NCI-H82 (cell line): ENCODE results near the gene NMBR.
A peak's percentile ranks its signal among the peaks of the same experiment; 100 is the strongest.
"Not testable (repeated sequence)": the region's sequence is repeated elsewhere in the genome, so short reads cannot be mapped to it uniquely, and the experiment has no call there.

Source experiments
- DNase-seq: peaks from one replicate; lab custom pipeline; 2025; lab: John Stamatoyannopoulos, UW

The NMBR gene

DNA sequence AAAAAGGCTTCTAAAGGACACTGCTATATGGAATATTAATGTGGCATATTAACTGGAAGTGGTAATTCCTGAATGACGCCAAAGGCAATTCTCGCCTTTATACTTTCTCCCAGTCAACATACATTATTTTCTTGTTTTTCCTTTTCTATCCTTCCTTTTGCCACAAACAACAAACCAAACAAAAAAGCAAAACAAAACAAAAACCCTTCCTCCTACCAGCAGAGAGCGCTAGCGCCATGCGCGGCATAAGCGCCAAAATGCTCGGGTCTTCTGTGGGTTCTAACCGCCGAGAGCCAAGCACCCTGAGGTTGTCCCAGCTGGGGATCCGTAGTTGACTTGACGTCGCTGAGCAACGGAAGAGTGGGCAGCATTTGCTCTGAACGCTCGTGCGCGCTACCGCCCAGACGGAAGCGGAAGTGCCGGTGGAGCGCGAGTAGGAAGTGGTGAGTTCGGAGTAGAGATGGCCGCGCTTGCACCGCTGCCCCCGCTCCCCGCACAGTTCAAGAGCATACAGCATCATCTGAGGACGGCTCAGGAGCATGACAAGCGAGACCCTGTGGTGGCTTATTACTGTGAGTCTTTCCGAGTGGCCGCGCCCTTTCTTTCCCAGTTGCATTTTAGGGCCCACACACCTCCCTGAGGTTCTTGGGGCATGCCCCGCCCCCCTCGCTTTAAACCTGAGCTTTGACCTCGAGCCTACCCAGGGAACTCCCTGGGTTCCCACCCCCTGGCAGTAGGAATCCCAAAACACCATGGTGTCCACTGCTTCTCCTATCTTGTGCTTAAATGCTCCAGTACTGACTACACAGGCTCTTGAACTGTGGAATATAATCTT, at the start of gene NMBR, which contains the start of gene VTA1:
TSS of gene NMBR (minus strand) at position 295 of the 835 bp plus-strand sequence. CDS start 58,464 bp downstream, outside the sequence.
TSS of gene VTA1 (plus strand) at position 436 of the 835 bp plus-strand sequence. CDS start at position 461, 25 bp downstream.
- DNase-seq: peak; percentile 99

DNA sequence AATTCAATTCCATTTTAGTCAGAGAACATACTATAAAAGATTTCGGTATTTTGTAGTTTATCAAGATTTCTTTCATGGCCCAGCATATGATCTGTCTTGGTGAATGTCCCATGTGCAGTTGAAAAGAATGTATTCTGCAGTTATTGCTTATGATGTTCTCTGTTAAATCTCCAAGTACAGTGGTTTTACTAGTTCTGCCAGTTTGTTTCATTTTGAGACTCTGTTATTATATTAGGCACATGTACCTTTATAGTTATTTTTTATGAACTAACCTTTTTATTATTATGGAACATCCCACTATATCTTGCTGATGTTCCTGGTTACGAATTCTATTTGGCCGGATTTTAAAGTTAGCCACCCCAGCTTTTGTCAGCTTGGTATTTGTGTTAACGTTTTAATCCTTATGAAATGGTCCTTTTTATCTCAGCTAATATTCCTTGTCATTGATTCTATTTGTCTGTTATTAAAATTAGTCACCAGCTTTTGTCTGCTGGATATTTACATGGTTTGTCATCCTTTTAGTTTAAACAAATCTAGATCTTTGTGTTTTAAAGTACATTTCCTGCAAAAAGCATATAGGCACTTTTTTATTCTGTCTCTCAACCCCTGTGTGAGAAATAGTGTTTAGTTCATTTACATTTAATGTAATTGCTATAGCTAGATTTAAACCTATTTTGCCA, 49.1 kb upstream of the NMBR start:
- DNase-seq: no peak

DNA sequence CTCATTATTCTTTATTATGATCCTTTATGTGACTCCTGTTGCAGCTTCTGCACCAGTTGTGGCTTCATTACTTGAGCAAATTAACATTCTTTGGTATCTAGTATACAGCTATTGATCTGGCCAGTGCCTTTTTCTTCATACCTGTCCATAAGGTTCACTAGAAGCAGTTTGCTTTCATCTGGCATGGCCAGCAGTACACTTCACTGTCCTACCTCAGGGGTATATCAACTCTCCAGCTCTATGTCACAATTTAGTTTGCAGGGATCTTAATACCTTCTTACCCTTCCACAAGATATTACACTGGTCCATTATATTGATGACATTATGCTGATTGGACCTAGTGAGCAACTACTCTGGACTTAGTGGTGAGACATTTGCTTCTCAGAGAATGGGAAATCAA, 46.7 kb upstream of the NMBR start:
- no peak for DNase-seq

DNA sequence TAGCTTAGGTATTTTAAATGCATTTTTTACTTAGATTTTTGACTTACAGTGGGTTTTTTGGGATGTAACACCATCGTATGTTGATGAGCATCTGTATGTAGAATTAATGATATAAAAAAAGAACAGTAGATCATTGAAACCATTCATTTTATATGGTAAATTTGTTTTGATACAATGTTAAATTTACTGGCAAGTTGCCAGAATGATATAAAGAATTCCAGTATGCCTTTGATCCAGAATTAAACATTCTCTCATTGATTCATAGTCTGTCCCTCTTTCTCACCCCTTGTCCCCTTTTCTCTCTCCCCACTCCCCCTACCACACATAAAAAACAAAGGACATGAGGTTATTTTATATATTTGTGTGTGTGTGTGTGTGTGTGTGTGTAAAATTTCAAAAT, 45.4 kb upstream of the NMBR start:
- no peak for DNase-seq

DNA sequence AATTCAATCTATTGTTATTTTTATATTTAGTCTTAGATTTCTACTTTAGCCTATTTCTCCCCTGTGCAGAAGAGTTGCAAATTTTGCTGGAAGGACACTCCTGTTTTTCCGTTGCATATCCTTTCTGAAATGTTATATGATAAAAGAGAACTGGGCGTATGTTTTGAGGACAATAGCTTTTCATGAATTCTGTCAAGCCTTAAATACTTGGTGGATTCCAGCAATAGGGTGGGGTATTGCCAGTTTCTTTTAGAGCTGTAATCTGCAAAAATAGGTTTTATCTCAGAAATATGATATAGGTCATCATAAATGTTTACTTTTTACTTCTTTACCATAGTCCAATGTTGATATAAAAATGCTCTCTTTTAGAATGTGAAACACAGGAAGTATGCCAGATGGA, 42.1 kb upstream of the NMBR start:
- DNase-seq: no peak

DNA sequence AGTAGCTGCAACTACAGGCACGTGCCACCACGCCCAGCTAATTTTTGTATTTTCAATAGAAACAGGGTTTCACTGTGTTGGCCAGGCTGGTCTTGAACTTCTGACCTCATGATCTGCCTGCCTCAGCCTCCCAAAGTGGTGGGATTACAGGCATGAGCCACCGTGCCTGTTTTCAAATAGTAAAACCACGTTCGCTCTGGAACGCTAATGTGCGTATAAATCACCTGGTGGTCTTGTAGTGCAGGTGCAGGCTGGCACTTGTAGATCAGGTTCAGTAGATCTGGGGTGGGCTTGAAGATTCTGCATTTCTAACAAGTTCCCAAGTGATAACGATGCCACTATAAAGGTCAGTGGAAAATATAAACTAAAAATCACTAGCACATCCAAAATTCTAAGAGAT, 41.4 kb upstream of the NMBR start:
- DNase-seq: peak; percentile 8

DNA sequence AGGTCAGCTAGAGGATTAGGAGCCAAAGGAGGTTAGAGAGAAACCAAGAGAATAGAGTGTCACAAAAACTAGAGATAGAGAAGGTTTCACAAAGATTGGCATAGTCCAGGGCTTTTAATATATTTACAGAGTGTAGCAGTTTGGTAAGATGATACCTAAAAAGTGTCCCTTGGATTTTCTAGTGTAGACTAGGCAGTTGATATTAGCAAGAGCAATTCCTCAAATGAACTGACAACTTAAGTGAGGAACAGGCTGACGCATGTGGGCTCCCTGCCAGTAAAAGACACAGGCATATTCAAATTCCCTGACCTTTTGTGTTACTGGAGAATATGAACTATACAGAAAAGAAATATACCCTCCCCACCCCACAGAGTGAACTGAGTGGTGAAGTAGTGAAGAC, 40.3 kb upstream of the NMBR start:
- DNase-seq: no peak

DNA sequence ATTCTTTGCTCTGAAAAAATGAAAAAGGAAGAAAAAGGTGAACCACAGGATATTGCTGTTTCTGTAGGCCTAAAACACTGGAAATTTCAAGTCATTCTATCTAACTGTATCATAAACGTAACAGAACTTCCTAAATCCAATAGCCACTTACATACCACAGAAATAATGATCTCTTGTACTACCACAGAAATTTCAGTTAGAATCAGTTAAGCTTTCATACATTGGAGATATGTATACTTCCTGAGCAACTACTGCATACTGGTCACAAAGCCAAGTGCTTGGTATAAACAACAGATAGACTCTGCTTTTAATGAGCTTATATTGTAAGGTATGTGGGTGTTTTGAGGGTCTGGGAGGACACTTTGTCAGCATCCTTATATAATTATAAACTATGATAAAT, 38.7 kb upstream of the NMBR start:
- DNase-seq: no peak

DNA sequence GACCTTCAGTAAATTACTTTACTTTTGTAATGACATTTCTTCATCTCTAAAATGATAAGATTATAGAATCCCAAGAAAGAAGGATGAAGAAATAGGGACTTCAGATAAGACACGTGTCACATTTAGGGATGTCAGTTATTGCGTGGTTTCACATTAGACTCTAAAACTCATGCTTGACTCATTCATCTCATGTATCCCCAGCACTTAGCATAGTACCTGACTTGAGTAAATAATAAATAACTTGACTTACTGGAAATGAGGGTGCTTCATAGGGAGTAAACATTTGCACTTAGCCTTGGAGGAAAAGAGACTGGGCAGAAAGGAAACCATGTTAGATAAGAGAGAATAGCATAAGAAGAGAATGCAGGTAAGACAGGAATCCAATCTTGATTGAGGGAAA, 37.4 kb upstream of the NMBR start:
- DNase-seq: no peak

DNA sequence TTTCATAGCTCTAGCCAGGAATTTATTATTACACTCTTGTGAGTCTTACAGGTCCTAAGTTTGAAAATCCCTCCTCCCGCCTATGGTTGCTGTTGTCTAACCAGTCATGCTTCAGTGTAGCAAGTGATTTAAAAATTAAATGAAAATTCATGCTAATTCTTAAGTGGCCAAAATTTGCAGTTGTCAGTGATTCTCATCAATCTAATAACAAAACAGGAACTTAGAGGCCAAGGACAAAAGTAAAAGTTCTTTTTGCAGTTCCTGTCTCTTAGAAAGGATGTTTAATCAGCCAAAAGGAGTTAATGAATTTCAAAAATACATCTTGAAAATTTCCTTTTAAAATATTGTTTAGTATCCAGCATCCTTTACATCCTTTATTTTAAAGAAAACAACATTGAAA, 36.4 kb upstream of the NMBR start:
- DNase-seq: no peak

DNA sequence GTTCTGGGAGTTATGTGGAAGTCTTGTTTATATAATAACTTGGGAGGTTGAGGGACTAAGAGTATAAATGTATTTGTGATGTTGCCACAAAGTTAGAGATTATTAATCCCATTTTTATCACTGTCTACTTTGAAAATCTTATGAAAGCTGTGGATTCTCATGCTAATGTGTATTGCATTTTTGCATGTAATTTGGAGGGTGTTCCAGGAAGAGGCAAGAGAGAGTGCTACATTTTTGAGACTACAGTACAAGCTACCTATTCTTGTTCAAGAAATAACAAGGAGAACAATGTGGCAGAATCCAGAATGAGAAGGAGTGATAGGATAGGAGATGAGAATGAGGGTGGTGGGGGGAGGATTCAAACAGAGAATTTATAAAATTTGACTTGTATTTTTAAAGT, 35.1 kb upstream of the NMBR start:
- no peak for DNase-seq

DNA sequence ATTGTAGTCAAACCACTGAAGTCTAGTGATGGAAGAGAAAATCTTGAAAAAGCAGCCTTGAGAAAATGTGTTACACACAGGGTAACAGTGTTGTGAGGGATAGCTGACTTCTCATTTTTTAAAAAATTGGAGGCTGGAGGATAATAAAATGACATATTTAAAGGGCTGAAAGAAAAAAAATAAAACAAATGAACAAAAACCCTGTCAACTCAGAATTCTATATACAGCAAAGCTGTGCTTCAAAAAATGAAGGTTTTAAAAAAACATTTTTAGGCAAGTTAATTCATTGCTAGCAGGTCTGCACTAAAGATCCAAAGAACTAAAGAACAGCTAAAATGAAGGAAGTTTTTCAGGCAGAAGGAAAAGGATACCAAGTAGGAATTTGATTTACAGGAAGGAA, 31.2 kb upstream of the NMBR start:
- DNase-seq: no peak

DNA sequence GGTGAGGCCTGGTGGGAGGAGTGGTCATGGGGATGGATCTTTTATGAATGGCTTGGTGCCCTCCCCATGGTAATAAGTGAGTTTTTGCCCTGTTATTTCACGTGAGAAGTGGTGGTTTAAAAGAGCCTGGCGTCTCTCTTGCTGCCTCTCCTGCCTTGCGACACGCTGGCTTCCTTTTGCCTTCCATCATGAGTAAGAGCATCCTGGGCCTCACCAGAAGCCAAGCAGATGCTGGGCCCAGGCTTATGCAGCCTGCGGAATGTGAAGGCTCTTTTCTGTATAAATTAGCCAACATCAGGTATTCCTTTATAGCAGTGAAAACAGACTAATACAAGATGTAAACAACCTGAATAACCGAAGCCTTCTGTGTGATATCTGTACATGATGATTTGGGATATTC, 27.8 kb upstream of the NMBR start:
- no peak for DNase-seq

DNA sequence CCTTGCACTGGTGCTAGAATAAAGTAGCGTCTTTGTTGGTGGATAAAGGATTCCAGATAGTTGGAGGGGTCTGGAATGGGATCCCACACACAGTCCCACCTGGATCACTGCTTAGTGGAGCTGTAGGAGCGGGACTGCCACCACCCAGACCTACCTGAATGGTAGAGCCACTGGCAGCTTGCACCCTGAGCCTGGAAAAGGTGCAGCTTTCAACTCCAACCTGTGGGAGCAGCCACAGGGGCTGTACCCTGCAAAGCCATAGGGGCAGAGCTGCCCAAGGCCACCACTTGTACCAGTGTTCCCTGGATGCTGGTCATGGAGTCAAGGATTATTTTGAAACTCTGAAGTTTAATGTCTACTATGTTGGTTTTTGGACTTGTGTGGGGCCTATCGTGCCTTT, 27.1 kb upstream of the NMBR start:
- no peak for DNase-seq

DNA sequence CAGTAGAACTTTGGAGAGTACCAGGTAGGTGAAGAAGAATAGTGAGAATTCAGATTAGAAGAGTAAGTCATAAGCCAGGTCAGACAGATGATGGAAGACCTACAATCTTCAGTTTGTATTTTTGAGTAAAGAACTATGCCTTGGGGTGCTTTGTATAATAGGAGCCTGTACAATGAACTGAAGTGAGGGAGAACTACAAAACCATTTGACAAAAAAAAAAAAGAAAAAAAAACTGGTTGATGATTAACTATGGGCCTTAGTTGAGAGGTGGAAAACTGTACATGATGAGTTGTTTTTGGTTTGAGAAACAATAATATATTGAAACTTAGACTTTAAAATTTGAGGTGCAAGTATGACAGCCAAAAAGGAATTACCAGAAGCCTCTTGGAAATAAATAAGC, 25.8 kb upstream of the NMBR start:
- no peak for DNase-seq

DNA sequence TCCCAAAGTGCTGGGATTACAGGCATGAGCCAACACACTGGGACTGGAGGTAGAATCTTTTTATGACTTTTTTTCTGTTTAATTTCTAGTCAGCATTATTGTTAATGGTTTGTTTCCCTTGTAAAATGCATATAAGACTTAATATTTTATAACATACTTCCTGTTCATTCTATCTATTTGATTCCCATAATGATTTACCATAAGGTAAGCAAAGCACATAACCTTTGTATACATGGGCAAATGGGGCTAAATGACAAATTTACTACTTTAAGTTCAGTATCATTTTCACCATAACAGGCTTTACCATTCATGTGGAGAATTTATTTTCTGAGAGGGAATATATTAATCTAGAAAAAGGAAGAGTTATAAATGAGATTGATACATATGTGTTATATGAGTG, 24.4 kb upstream of the NMBR start:
- no peak for DNase-seq

DNA sequence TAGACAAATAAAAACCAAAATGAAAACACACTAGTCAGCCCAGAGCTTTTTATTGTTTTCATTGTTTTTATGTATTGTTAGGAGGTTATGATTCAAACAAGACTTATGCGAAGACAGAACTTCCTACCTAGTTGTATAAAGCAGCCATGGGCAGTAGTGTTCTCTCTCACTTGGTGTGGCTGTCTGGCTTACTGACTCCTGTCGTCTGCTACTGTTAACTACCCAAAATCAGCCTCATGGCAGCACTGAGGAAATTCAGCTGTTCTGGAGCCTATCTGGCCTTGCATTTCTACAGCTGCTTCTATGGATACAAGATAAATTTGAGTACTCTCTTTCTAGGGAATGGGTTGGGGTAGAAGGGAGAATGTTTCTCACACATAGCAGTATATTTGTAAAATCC, 20.6 kb upstream of the NMBR start:
- no peak for DNase-seq

DNA sequence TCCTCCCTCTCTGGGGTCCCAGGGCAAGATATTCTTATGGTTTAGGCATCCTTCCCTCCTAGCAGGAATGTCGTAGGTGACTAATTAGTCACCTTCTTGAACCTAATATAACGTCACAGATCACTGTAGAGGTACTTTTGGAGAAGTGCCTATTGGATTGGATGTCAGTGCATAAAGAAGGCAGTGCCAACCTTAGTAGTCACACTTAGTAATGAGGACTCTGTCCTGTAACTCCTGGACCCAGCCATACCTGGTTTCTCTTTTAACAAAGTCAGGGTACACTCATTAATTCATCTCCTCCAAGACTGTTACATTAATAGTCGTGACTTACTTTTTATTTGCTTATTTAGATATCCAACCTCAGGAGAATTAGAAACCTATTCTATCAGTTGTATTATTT, 20.1 kb upstream of the NMBR start:
- DNase-seq: no peak

DNA sequence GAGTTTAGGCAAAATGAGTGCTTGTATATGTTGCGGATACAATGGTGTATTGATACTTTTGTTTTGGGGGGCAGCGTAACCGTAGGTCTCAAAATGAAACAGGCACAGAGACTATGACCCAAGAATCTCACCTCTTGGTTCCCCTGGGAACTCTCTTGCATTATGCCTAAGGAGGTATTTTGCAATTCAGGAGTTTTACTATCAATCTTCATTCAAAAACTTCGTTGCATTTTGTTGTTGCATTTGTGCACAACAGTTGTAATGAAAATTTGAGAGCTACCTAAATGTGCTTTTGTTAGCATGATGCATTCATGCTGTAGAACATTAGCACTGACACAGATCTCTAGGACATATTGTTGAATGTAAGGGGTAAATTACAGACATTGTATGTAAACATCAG, 18.3 kb upstream of the NMBR start:
- no peak for DNase-seq

DNA sequence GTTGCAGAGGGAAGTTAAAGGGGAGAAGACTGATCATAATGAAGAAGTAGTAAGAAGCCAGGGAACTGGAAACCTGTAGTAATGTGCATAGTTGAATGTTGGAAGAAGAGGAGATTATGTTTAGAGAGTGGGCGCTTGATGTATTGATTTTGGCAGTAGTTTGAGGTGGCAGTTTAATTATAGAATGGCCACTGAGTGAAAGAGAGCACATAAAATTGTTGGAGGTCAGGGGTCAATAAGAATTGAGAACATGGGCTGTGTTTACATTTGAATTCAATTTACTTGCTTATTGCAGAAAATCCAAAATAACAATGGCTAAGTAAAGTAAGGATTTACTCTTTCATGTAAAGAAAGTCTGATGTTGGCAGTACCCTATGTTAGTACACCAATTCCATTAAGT, 15.9 kb upstream of the NMBR start:
- no peak for DNase-seq

DNA sequence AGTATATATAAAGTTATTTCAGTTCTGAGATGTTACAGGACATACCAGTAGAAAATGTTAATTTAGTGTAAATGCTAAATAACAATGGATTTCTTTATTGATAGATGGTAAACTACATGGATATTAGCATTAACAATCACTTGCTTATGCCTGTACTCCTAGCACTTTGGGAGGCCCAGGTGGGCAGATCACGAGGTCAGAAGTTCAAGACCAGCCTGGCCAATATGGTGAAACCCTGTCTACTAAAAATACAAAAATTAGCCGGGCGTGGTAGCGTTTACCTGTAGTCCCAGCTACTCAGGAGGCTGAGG, 9.8 kb upstream of the NMBR start:
- not testable (repeated sequence) for DNase-seq

DNA sequence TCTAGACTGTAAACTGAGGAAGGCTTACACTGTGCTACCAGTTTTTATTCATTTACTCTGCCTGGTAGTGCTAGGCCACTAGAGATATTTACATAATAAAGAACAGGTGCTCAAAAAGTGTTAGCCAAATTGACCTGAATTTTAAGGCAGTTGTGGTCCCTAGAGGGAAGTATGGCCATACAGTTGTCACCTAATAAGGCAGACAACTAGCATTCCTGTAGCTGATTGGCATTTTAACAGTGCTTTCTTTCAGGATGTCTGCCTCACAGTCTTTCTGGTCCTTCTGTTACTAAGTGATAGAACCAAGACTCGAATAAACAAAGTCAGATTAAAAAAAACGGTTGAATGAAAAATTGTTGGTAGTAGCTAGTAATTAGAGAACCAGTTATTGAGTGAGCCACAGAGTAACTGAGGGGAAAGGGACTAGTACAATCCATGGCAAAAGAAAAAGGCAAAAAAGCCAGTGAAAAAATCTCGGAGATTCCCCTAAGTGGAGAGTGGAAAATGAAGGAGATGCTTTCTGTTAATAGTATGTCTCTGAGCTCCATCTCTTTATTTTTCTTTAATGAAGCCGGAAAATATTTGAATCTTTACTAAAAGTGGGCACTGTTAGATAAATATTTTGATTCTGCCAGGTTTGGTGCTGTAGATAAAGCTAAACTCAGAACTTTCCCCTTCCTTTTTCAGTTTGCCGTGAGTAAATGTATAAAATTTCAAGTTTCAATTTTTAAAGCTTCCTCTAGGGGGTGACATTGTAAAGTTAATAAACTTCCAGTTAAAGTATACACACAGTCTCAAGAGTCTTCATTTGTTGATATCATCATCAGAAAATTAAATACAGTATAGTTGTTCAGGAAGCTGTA, 9.2 kb upstream of the NMBR start:
- DNase-seq: peak; percentile 21

DNA sequence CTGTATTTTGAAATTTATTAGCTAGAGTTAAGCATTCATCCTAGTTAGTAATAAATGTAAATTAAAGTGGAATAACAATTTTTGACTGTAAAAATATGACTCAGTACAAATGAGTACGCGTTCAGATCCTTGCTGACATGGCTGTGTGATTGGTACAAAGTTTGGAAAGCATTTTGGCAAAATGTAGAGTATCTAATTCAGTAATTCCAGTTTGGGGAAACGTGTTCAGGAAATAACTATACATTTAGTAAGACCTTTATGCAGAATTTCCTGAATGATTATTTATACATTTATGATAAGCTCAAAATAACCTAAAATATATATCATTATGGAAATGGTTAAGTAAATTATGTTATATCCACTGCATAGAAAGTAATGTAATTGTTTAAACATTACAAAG, 8.2 kb upstream of the NMBR start:
- no peak for DNase-seq
